ENCODE measurements around the gene SMAD7.

The SMAD7 gene

GRCh38 chr18:48974304-48975119, 23.7 kb upstream of the SMAD7 start:
- Histone ChIP-seq H3K9me3 (no peaks in the 10 kb centered on the region), H3K4me1 (ENCODE audit: control insufficient read depth in 1 of 2, insufficient read depth in 1 of 2, low read depth in 1 of 2, low read length in 1 of 2) (peaks cover 13% of the 10 kb centered on the region in 2 experiments), H3K27ac (no peak overlapping the region), H3K4me3 (ENCODE audit: low read depth in 1 of 2, low read length in 1 of 2) (no peak overlapping the region), H3K27me3 (peaks cover 81% of the 10 kb centered on the region), H3K36me3 (no peaks in the 10 kb centered on the region)
- TF ChIP-seq, protein P1, sequence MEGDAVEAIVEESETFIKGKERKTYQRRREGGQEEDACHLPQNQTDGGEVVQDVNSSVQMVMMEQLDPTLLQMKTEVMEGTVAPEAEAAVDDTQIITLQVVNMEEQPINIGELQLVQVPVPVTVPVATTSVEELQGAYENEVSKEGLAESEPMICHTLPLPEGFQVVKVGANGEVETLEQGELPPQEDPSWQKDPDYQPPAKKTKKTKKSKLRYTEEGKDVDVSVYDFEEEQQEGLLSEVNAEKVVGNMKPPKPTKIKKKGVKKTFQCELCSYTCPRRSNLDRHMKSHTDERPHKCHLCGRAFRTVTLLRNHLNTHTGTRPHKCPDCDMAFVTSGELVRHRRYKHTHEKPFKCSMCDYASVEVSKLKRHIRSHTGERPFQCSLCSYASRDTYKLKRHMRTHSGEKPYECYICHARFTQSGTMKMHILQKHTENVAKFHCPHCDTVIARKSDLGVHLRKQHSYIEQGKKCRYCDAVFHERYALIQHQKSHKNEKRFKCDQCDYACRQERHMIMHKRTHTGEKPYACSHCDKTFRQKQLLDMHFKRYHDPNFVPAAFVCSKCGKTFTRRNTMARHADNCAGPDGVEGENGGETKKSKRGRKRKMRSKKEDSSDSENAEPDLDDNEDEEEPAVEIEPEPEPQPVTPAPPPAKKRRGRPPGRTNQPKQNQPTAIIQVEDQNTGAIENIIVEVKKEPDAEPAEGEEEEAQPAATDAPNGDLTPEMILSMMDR (IDR thresholded peaks at IDR 0.05), result no peak

DNA sequence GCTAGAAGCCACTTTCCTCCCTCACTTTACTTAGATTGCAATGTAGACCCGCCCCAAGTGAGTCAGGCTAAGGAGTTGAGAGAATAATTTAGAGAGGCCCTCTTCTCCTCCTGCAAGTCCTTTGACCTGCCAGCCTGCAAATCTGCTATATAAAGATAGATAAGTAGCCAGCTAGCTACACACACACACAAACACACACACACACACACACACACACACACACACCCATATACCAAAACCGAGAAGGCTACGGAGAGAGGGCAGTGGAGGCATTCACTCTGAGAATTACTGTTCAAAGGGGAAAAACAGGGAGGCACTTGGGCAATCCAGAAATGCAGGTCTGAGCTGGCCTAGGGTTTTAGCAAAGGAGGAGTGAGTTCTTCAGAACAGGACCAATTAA, 23.0 kb upstream of the SMAD7 start:
- no peaks in the 10 kb centered on the region for H3K36me3 ChIP-seq
- TF ChIP-seq, protein P1 (IDR thresholded peaks at IDR 0.05), result no peak
- H3K9me3 ChIP-seq, result no peaks in the 10 kb centered on the region
- peaks cover 13% of the 10 kb centered on the region in 2 experiments for H3K4me1 ChIP-seq (ENCODE audit: control insufficient read depth in 1 of 2, insufficient read depth in 1 of 2, low read depth in 1 of 2, low read length in 1 of 2)
- H3K4me3 ChIP-seq (ENCODE audit: low read depth in 1 of 2, low read length in 1 of 2), result no peak overlapping the region
- no peak overlapping the region for H3K27ac ChIP-seq
- H3K27me3 ChIP-seq, result peaks cover 75% of the 10 kb centered on the region

- TF ChIP-seq, protein P1 (IDR thresholded peaks at IDR 0.05), result no peak
- H3K27ac ChIP-seq, result no peak overlapping the region
- H3K36me3 ChIP-seq, result no peaks in the 10 kb centered on the region
- H3K9me3 ChIP-seq, result no peaks in the 10 kb centered on the region
- H3K4me1 ChIP-seq (ENCODE audit: control insufficient read depth in 1 of 2, insufficient read depth in 1 of 2, low read depth in 1 of 2, low read length in 1 of 2), result no peaks in the 10 kb centered on the region
- no peak overlapping the region for H3K4me3 ChIP-seq (ENCODE audit: low read depth in 1 of 2, low read length in 1 of 2)
- H3K27me3 ChIP-seq, result peaks cover 35% of the 10 kb centered on the region
Observed at GRCh38 chr18:48968412-48969215, 17.8 kb upstream of the SMAD7 start.

- no peaks in the 10 kb centered on the region for H3K4me1 ChIP-seq (ENCODE audit: control insufficient read depth in 1 of 2, insufficient read depth in 1 of 2, low read depth in 1 of 2, low read length in 1 of 2)
- no peaks in the 10 kb centered on the region for H3K36me3 ChIP-seq
- TF ChIP-seq, protein P1 (IDR thresholded peaks at IDR 0.05), result no peak
- no peak overlapping the region for H3K27ac ChIP-seq
- peaks cover 28% of the 10 kb centered on the region for H3K27me3 ChIP-seq
- H3K9me3 ChIP-seq, result no peaks in the 10 kb centered on the region
- H3K4me3 ChIP-seq (ENCODE audit: low read depth in 1 of 2, low read length in 1 of 2), result no peak overlapping the region
Observed at GRCh38 chr18:48967545-48967944, 16.8 kb upstream of the SMAD7 start.

DNA sequence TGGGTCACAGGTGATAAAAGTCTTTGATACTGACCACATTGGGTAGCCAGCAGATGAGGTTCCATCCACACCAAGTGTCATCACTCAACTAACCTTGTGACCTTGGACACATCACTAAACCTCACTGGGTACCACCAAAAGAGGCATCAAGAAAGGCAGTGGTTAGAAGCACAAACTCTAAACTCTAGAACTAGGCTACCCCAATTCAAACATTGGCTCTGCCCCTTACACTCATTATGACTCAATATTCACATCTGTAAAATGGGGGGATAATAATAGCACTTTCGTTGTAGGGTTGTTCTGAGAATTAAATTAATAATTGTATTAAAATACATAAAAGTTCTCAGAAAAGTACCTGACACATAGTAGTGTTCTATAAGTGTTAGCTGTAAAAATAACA, 15.8 kb upstream of the SMAD7 start:
- no peaks in the 10 kb centered on the region for H3K9me3 ChIP-seq
- H3K36me3 ChIP-seq, result no peaks in the 10 kb centered on the region
- TF ChIP-seq, protein P1 (IDR thresholded peaks at IDR 0.05), result no peak
- H3K4me1 ChIP-seq (ENCODE audit: control insufficient read depth in 1 of 2, insufficient read depth in 1 of 2, low read depth in 1 of 2, low read length in 1 of 2), result no peaks in the 10 kb centered on the region
- peaks cover 22% of the 10 kb centered on the region for H3K27me3 ChIP-seq
- no peak overlapping the region for H3K27ac ChIP-seq
- H3K4me3 ChIP-seq (ENCODE audit: low read depth in 1 of 2, low read length in 1 of 2), result no peak overlapping the region

All from neutrophil (primary cell).